A172 (cell line): ENCODE measurements around the gene ARHGAP20. TPM values are rescaled to one million over a fixed set of nuclear protein-coding genes. Genes with fewer than 3 reads are reported as not detected.

Experiments
- DNase-seq: peaks from one replicate; pipeline ENCODE4 v3.0.0-alpha.2; 2015; ENCODE audit warnings: low spot score
- total RNA-seq: library from RNA; depleted of rRNA; stranded (reverse); fragments of >200 nt; shearing (Covaris generic); gene quantifications from 2 replicates; pipeline ENCODE4 v1.2.3, GENCODE V29; 2014; rRNA removed

The ARHGAP20 gene
- total RNA-seq: not detected in 2 replicates

- DNase-seq: no peak
These were observed at the start of gene ARHGAP20 for GRCh38 chr11:110711776-110712658. TSS of gene ARHGAP20 (minus strand) at chr11:110712437. CDS start at chr11:110712231, 206 bp downstream.

- DNase-seq: no peak
These were observed 49.8 kb upstream of the ARHGAP20 start for GRCh38 chr11:110761991-110762390.

- no peak for DNase-seq
These were observed 48.9 kb upstream of the ARHGAP20 start for GRCh38 chr11:110761131-110761530.

GRCh38 chr11:110759972-110760381, 47.7 kb upstream of the ARHGAP20 start:
- no peak for DNase-seq

GRCh38 chr11:110757962-110758755, 45.9 kb upstream of the ARHGAP20 start:
- DNase-seq: no peak

GRCh38 chr11:110757066-110757465, 44.8 kb upstream of the ARHGAP20 start:
- no peak for DNase-seq

GRCh38 chr11:110755941-110756340, 43.7 kb upstream of the ARHGAP20 start:
- no peak for DNase-seq

- no peak for DNase-seq
These were observed 40.7 kb upstream of the ARHGAP20 start for GRCh38 chr11:110752890-110753289.

- DNase-seq: no peak
These were observed 37.9 kb upstream of the ARHGAP20 start for GRCh38 chr11:110750100-110750499.

- DNase-seq: no peak
These were observed 35.3 kb upstream of the ARHGAP20 start for GRCh38 chr11:110747531-110747930.

- DNase-seq: no peak
These were observed 26.4 kb upstream of the ARHGAP20 start for GRCh38 chr11:110738641-110739040.

- no peak for DNase-seq
These were observed 25.4 kb upstream of the ARHGAP20 start for GRCh38 chr11:110737593-110737992.

- DNase-seq: no peak
These were observed 23.9 kb upstream of the ARHGAP20 start for GRCh38 chr11:110736171-110736553.

- no peak for DNase-seq
These were observed 23.4 kb upstream of the ARHGAP20 start for GRCh38 chr11:110735455-110736170.

GRCh38 chr11:110734790-110735189, 22.6 kb upstream of the ARHGAP20 start:
- no peak for DNase-seq

GRCh38 chr11:110730773-110731172, 18.5 kb upstream of the ARHGAP20 start:
- no peak for DNase-seq

- no peak for DNase-seq
These were observed 16.6 kb upstream of the ARHGAP20 start for GRCh38 chr11:110728883-110729282.

GRCh38 chr11:110728476-110728875, 16.2 kb upstream of the ARHGAP20 start:
- no peak for DNase-seq

GRCh38 chr11:110724358-110724757, 12.1 kb upstream of the ARHGAP20 start:
- DNase-seq: no peak

- DNase-seq: no peak
These were observed 8.4 kb upstream of the ARHGAP20 start for GRCh38 chr11:110720431-110721275.

GRCh38 chr11:110716361-110716760, 4.1 kb upstream of the ARHGAP20 start:
- DNase-seq: peak; percentile 11
